Ovary (tissue), 9 donors: Measurements from ENCODE around the gene PASK. TPM values are rescaled to one million over a fixed set of nuclear protein-coding genes. Genes with fewer than 3 reads are reported as not detected.

Experiments used
- DNase-seq, 5 donors: peaks; one replicate each; pipeline ENCODE4 v3.0.0-alpha.2; 2019 to 2020
- H3K27ac ChIP-seq, 2 donors: fragments of 200-600 bp; one replicate each; pipeline versions ENCODE4 v1.5.1 to v1.8.0; 2019 to 2022
- H3K27me3 ChIP-seq: fragments of 200-600 bp; one replicate; pipeline ENCODE4 v1.8.0; 2022
- H3K36me3 ChIP-seq: fragments of 200-600 bp; sonication (generic); one replicate; pipeline ENCODE4 v1.5.1; 2019
- H3K4me1 ChIP-seq: one replicate; pipeline ENCODE4 v1.8.1; 2013; ENCODE audit warnings: mild to moderate bottlenecking, moderate library complexity; ENCODE audit not compliant: insufficient read depth
- H3K4me3 ChIP-seq: fragments of 200-600 bp; sonication (generic); one replicate; pipeline ENCODE4 v1.5.1; 2017
- H3K9me3 ChIP-seq, 2 donors: fragments of 200-600 bp in 1 of 2; sonication (generic) in 1 of 2; one replicate each; pipeline versions ENCODE4 v1.5.1 to v1.8.1; 2013 to 2019; ENCODE audit warnings: mild to moderate bottlenecking in 1 of 2, moderate library complexity in 1 of 2
- CTCF ChIP-seq, 3 donors: fragments of 450-650 bp in 2 of 3; fragments of 200-600 bp in 1 of 3; IDR thresholded peaks; one replicate each; pipeline versions ENCODE4 v1.5.1 to v1.8.0; 2016 to 2022; ENCODE audit warnings: antibody characterized with exemption in 3 of 3, mild to moderate bottlenecking in 1 of 3
- EP300 ChIP-seq: sonication (generic); formaldehyde crosslinking; IDR thresholded peaks from one replicate; pipeline ENCODE4 v1.6.1; 2017; ENCODE audit warnings: antibody characterized with exemption
- POLR2A ChIP-seq: fragments of 450-650 bp; IDR thresholded peaks from one replicate; pipeline ENCODE4 v1.6.1; 2017; ENCODE audit warnings: antibody characterized with exemption, mild to moderate bottlenecking, moderate library complexity
- WGBS, 3 donors: extraction: QIAGEN DNeasy Blood & Tissue Kit in 1 of 3; methylation state at CpG; one replicate each; pipeline versions ENCODE4 v1.1.5 to v1.1.7; 2013 to 2017; 5-methylcytosine and 5-hydroxymethylcytosine counted together
- intact Hi-C, 4 donors: fragments of 100-400 bp; cut with DNase I; formaldehyde crosslinking; loops; one replicate each; pipeline versions ENCODE4 v1.11.0 to v1.15.1; 2022 to 2023
- polyA plus RNA-seq, 2 donors: library from polyadenylated mRNA; stranded (reverse); fragments of 200-250 nt in 1 of 2; fragments of 350-450 nt in 1 of 2; fragmentation: Illumina TruSeq in 1 of 2; extraction: RNeasy Lipid Tissue Mini Kit (QIAGEN cat#74804) in 1 of 2; gene quantifications; one replicate each; pipeline ENCODE4 v1.2.3, GENCODE V29; 2013 to 2014
- total RNA-seq, 7 donors: library from RNA; depleted of rRNA in 2 of 7; stranded (reverse); fragments of >200 nt in 2 of 7; fragmentation: NEBNext Ultra II Directional in 3 of 7; extraction: Animal tissue kit (Norgen Biotek cat#: 25700) in 3 of 7; gene quantifications; one replicate each; pipeline versions ENCODE4 v1.1.0 to v1.2.4, GENCODE V29; 2016 to 2023
- donor health status: DM: no; HTN: no; CAD: no; lungs with moderate emphysema.
- donor health status: DM: no; HTN: no; CAD: no.
- donor health status: Bipolar disorder and iron deficiency.
- donor health status: DM: yes; HTN: yes; CAD: no.
- donor health status: DM: no; HTN: no; CAD: no.
- donor health status: DM: yes; HTN: yes; CAD: no.

PASK gene
- total and polyA plus RNA-seq, 9 donors, result 2.4 to 13.4 (median 7.4) TPM

- 72 to 79% (median 73%) methylated on average over 8 of the region's 8 CpGs for WGBS, 3 donors
- H3K27me3 ChIP-seq, result no peaks in the 10 kb centered on the region
- no peak for DNase-seq
- no peak overlapping the region for H3K4me3 ChIP-seq
- H3K36me3 ChIP-seq, result no peaks in the 10 kb centered on the region
- H3K27ac ChIP-seq, result no peak overlapping the region
- intact Hi-C loops, result no loop called here
- TF ChIP-seq CTCF (IDR thresholded peaks at IDR 0.05), result no peak
- no peak for TF ChIP-seq EP300
- no peak for TF ChIP-seq POLR2A
- no peaks in the 10 kb centered on the region for H3K9me3 ChIP-seq
- H3K4me1 ChIP-seq, result no peaks in the 10 kb centered on the region
Measured at GRCh38 chr2:241092677-241093076, 56.6 kb downstream of the PASK start.

- WGBS, 3 donors, result 79 to 81% (median 81%) methylated on average over 22 of the region's 22 CpGs
- H3K4me1 ChIP-seq, result no peaks in the 10 kb centered on the region
- DNase-seq, result no peak
Measured at GRCh38 chr2:241091734-241092445, 57.4 kb downstream of the PASK start.

DNA sequence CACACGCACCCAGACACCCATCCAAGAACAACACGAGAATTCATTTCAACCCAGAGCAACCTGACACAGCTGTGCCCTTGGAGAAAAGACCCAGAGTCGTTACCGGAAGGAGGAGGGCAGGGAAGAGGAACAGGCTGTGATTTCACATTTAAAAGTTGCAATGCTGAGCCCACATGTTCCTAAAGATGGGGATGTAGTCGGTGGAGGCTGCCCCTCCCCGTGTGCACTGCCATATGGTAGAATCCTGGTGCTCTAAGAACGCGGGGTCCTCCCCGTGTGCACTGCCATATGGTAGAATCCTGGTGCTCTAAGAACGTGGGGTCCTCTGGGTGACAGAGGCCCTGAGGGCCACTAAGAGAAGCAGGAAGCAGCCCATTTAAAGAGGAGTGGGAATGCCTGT lies 58.1 kb downstream of the PASK start:
- TF ChIP-seq CTCF (IDR thresholded peaks at IDR 0.05) (no peak), POLR2A (no peak), EP300 (no peak)
- no peak overlapping the region for H3K27ac ChIP-seq
- H3K4me1 ChIP-seq, result no peaks in the 10 kb centered on the region
- 49 to 61% (median 61%) methylated on average over 10 of the region's 10 CpGs for WGBS, 3 donors
- no peaks in the 10 kb centered on the region for H3K9me3 ChIP-seq
- H3K4me3 ChIP-seq, result no peak overlapping the region
- no peaks in the 10 kb centered on the region for H3K27me3 ChIP-seq
- intact Hi-C loops, result no loop called here
- DNase-seq, result no peak
- H3K36me3 ChIP-seq, result no peaks in the 10 kb centered on the region

More at GRCh38 chr2:241091734-241092445, 57.4 kb downstream of the PASK start:
- no peaks in the 10 kb centered on the region for H3K9me3 ChIP-seq
- H3K4me3 ChIP-seq, result no peak overlapping the region
- no peaks in the 10 kb centered on the region for H3K27me3 ChIP-seq
- no peaks in the 10 kb centered on the region for H3K36me3 ChIP-seq
- TF ChIP-seq EP300, result no peak
- TF ChIP-seq POLR2A, result no peak
- TF ChIP-seq CTCF (IDR thresholded peaks at IDR 0.05), result no peak
- no peak overlapping the region for H3K27ac ChIP-seq
- intact Hi-C loops, result no loop called here

- DNase-seq, result no peak
- no peak for TF ChIP-seq CTCF (IDR thresholded peaks at IDR 0.05)
- TF ChIP-seq POLR2A, result no peak
- TF ChIP-seq EP300, result no peak
- H3K4me3 ChIP-seq, result no peak overlapping the region
- H3K36me3 ChIP-seq, result no peaks in the 10 kb centered on the region
- H3K4me1 ChIP-seq, result no peaks in the 10 kb centered on the region
- 72 to 76% (median 75%) methylated on average over 20 of the region's 20 CpGs for WGBS, 3 donors
- no peaks in the 10 kb centered on the region for H3K27me3 ChIP-seq
- H3K27ac ChIP-seq, result no peak overlapping the region
- no peaks in the 10 kb centered on the region for H3K9me3 ChIP-seq
- intact Hi-C loops, result no loop called here
Measured at GRCh38 chr2:241088791-241089732, 60.2 kb downstream of the PASK start.
